Measurements from ENCODE around the gene CRIP1. TPM values are rescaled to one million over a fixed set of nuclear protein-coding genes. Genes with fewer than 3 reads are reported as not detected.

CRIP1 gene
- total RNA-seq, 1 experiment from 2014 or later: 6.9 TPM

GRCh38 chr14:105458010-105458409 lies 28.7 kb upstream of the CRIP1 start:
- no peak overlapping the region for H2BK12ac ChIP-seq (ENCODE audit: insufficient read length, low read depth, low read length)
- H3K27ac ChIP-seq (ENCODE audit: insufficient read length, low read depth, low read length): no peak overlapping the region
- H3K4me2 ChIP-seq (ENCODE audit: insufficient read depth, insufficient read length, low read length): no peak overlapping the region
- H3K23me2 ChIP-seq (ENCODE audit: insufficient read length, low read depth, low read length, poor library complexity, severe bottlenecking): no peaks in the 10 kb centered on the region
- H2BK15ac ChIP-seq (ENCODE audit: low read depth, low read length): no peak overlapping the region
- Mint-ChIP-seq H3K4me3 (no peak overlapping the region), H3K27ac (no peak overlapping the region), H3K9me3 (no peaks in the 10 kb centered on the region; a peak in 1 of 5 replicates), H3K4me1 (0 out of 4 replicates have a peak, but pooled peaks cover 0 to 1% of the 10 kb centered on the region in 2 experiments), H3K27me3 (ENCODE audit: low read depth) (no peaks in the 10 kb centered on the region), H3K36me3 (ENCODE audit: insufficient read depth in 1 of 3, low read depth in 3 of 3) (peaks cover 20 to 51% (median 49%) of the 10 kb centered on the region in 3 experiments; a peak in 6 of 7 replicates)
- H3K23ac ChIP-seq (ENCODE audit: insufficient read length, low read depth, low read length): no peak overlapping the region
- no peak overlapping the region for H4K8ac ChIP-seq (replicated peaks; ENCODE audit: insufficient read length, low read depth, low read length)
- no peak for DNase-seq
- H3K27me3 ChIP-seq (ENCODE audit: insufficient read depth, low read length): no peaks in the 10 kb centered on the region
- H4K5ac ChIP-seq (ENCODE audit: insufficient read length, low read depth, low read length): no peak overlapping the region
- H3K4me1 ChIP-seq (ENCODE audit: insufficient read depth, low read length): no peaks in the 10 kb centered on the region
- no peak overlapping the region for H2BK20ac ChIP-seq (ENCODE audit: low read depth, low read length, poor library complexity, severe bottlenecking)
- no peak overlapping the region for H2AFZ ChIP-seq (ENCODE audit: low read length)
- H2BK5ac ChIP-seq (ENCODE audit: insufficient read length, low read length): no peak overlapping the region
- no peak overlapping the region for H3K18ac ChIP-seq (ENCODE audit: insufficient read length, low read depth, low read length)
- H4K20me1 ChIP-seq (ENCODE audit: control insufficient read depth, insufficient read depth, insufficient read length): no peaks in the 10 kb centered on the region
- no peak overlapping the region for H3K9ac ChIP-seq (ENCODE audit: extremely low read depth, insufficient read length, low read length)
- no peak overlapping the region for H3T11ph ChIP-seq (ENCODE audit: low read length)
- H3K9me3 ChIP-seq (ENCODE audit: control insufficient read depth, low read depth, low read length): no peaks in the 10 kb centered on the region
- no peak overlapping the region for H4K91ac ChIP-seq (ENCODE audit: insufficient read length, low read depth, low read length)
- no CpG with 5 or more reads among the region's 18 CpGs for WGBS (ENCODE audit: extremely low coverage, insufficient read length, low lambda C conversion rate)
- no peak overlapping the region for H2BK120ac ChIP-seq (ENCODE audit: low read depth, low read length, poor library complexity, severe bottlenecking)
- no peak overlapping the region for H2AK5ac ChIP-seq (ENCODE audit: insufficient read length, low read length)
- no peak for TF ChIP-seq CTCF (conservative IDR thresholded peaks at IDR 0.05)
- no peaks in the 10 kb centered on the region for H3K79me1 ChIP-seq (ENCODE audit: insufficient read depth, low read depth, low read length, poor library complexity, severe bottlenecking)
- H3K4ac ChIP-seq (ENCODE audit: low read depth, low read length): no peak overlapping the region
- no peaks in the 10 kb centered on the region for H3K79me2 ChIP-seq (ENCODE audit: insufficient read depth, low read length)
- no peak overlapping the region for H3K56ac ChIP-seq (ENCODE audit: insufficient read length, low read depth, low read length)
- no peak overlapping the region for H3K14ac ChIP-seq (ENCODE audit: insufficient read depth, low read length)
